ENCODE data around the gene TLE2.

Gene TLE2

DNA sequence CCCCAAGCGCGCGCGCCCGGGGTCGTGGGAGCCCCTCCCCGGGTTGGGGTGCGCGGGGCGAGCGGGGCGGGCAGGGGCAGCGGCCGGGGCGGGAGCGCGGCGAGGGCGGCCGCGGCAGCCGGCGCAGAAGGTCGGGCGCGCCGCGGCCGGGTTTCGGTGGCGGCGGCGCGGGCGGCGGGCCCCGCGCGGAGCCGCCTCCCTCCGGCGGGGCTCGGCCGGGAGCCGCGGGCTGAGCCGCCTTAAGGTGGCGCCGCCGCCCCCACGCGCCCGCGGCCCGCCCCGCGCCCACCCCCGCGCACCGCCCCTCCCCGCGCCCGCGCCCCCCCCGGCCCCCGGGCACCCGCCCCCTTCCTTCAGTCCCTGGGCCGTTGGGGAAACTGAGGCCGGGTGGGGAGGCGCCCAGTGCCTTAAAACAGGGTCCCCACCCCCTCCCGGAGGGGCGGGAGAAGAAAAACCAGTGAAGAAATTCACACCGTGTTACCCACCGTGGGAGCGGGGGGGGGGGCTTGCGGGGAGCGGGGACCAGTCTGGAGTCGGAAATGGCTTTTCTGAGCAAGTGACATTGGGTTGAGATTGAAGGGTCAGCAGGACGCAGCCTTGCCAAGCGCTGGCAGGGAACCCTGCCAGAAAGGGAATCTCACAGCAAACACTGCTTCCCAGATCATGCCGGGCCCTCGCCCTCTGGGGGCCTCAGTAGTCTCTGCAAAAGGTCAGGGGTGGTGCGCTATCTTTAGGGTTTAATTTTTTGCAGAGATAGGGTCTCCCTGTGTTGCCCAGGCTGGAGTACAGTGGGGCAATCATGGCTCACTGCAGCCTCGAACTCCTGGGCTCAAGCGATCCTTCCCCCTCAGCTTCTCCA, at the start of gene TLE2:
Gene TLE2 (minus strand): TSS at position 216 of the 859 bp plus-strand sequence. CDS start 376 bp downstream, outside the sequence.
- no peak for DNase-seq (ENCODE audit: extremely low read depth in 1 of 2, low read depth in 1 of 2)

DNA sequence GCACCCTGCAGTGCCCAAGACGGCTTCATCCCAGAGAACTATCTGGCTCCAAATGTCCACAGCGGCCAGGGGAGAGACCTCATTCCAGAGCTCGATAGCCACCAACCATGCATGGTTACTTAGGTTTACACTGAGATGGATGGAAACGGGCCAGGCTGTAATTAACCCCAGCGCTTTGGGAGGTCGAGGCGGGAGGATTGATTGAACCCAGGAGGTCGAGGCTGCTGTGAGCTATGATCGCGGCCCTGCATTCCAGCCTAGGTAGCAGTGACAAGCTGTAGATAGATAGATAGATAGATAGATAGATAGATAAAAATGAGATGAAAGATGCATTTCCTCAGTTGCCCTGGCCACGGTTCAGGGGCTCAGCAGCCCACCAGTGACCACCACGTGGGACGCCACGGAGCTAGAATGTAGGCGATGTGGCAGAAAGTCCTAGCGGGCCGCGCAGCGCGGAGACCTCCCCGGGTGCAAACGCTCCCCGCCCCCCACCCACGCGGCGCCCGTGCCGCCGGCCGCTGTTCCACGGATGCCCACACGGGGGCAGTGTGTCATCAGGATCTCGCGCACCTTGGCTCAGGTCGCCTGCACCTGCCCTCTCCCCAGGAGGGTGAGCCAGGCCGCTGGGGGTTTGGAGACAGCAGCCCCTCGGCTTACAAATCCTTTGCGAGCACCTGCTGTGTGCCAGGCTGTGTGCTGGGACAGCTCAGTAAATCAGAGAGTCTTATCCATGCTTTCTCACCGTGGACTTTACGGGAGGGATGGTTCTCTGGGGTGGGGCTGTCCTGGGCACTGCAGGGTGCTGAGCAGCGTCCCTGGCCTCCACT, 46.7 kb upstream of the TLE2 start:
- DNase-seq (ENCODE audit: extremely low read depth in 1 of 2, low read depth in 1 of 2), result peak; percentile 31 to 47

DNA sequence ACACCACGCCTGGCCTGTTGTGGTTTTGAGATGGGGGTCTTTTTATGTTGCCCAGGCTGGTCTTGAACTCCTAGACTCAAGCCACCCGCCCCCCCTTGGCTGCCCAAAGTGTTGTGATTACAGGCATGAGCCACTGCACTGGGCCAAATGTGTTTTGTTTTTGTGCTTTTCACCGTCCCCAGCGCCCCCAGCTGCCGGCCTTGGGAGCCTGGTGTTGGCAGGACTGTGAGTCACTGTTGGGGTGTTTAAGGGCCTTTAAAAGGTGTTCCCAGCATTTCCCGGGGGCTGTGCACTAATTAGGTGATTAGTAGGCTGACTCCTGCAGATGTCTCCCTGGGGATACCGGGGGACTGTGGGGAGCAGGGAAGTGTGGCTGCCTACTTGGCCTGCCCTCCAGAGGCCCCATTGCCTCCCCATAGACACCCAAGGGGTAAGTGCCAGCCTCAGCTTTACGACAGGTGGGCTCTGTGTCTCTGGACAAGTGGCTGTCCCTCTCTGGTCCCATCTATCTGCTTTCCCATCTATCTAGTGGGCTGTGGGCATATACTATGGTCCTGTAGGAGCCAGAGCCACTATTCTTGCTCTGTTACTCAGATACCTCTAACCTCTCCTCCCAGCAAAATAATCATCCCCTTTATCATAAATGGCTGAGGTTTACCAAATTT, 45.0 kb upstream of the TLE2 start:
- DNase-seq (ENCODE audit: extremely low read depth in 1 of 2, low read depth in 1 of 2), result no peak

DNA sequence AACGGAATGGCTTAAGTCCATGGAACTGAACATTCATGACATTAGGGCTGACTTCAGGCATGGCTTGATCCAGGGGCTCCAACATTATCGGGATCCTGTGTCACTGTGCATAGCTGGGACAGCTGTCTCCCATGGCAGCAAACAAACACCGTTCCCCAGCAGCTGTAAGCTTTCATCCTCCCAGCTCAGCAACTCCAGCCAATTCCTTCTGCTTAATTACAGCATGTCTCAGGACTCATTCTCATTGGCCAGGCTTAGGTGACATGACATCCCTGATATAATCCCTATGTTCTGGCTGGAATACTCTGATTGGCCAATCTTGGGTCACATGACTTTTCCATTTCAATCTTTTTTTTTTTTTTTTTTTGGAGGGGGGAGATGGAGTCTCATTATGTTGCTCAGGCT, 44.1 kb upstream of the TLE2 start:
- DNase-seq (ENCODE audit: extremely low read depth in 1 of 2, low read depth in 1 of 2), result no peak

DNA sequence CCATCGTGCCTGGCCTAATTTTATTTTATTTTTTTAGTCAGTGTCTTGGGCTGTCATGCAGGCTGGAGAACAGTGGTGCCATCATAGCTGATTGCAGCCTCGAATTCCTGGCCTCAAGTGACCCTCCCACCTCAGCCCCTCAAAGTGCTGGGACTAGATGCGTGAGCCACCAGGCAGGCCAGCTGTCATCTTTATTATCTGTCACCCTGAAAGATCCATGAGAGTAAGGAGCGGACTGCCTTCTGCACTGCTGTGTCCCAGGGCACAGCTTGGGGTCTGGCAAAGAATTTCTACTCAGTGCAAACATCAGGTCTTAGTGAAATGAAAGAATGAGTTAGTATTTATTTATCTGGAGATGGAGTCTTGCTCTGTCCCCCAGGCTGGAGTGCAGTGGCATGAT, 42.7 kb upstream of the TLE2 start:
- DNase-seq (ENCODE audit: extremely low read depth in 1 of 2, low read depth in 1 of 2), result no peak

DNA sequence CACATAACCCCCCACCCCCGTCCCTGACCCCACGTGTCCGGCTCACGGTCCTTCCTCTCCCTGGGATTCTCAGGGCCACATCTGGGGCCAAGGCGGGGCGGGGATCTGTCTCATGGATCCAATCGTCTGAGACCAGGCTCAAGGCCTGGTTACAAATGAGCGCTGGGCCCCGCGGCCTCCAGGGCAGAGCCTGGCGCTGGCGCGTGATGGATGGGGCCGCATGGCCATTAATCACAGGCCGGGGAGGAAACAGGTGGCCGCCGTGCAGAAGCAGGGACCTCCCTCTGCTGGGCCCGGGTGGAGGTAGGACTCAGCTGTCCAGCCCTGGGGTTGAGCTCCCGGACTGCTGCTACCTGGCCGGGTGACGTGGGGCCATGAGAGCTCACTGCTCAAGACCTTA, 39.0 kb upstream of the TLE2 start:
- no peak for DNase-seq (ENCODE audit: extremely low read depth in 1 of 2, low read depth in 1 of 2)

DNA sequence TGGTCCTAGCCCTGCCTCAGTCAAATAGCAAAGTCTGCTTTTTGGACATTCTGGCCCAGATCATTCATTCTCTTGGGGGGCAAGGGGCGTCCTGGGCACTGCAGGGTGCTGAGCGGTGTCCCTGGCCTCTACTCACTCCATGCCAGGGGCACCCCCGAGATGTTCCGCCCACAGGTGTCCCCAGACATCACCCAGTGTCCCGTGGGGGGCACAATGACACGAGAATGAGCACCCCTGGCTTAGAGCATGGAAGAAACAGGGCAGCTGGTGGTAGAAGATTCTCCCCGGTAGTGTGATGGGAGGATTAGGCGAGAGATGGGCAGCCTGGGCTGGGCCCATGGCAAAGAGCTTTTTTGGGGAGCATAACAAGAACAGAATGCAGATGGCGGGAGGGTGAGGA, 38.5 kb upstream of the TLE2 start:
- no peak for DNase-seq (ENCODE audit: extremely low read depth in 1 of 2, low read depth in 1 of 2)

DNA sequence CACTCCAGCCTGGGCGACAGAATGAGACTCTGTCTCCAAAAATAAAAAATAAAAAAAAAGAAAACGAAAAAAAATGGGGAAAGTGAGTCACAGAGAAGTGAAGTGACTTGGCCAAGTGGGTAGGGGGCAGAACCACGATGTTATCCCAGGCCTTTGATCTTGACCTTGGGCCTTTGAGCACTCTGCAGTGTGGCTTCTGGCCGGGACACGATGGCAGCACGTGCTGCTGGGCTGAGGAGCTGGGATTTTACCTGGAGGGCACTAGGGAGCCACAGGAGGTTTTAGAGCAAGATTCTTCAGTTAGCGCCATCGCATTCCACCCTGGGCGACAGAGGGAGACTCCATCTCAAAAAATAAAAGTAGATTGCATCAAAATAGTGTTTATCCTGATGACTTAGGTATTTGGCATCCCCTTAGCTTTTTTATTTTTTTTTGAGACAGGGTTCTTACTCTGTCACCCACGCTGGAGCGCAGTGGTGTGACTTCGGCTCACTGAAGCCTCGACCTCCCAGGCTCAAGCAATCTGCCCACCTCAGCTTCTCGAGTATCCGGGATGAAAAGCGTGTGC, 37.5 kb upstream of the TLE2 start:
- DNase-seq (ENCODE audit: extremely low read depth in 1 of 2, low read depth in 1 of 2), result no peak

DNA sequence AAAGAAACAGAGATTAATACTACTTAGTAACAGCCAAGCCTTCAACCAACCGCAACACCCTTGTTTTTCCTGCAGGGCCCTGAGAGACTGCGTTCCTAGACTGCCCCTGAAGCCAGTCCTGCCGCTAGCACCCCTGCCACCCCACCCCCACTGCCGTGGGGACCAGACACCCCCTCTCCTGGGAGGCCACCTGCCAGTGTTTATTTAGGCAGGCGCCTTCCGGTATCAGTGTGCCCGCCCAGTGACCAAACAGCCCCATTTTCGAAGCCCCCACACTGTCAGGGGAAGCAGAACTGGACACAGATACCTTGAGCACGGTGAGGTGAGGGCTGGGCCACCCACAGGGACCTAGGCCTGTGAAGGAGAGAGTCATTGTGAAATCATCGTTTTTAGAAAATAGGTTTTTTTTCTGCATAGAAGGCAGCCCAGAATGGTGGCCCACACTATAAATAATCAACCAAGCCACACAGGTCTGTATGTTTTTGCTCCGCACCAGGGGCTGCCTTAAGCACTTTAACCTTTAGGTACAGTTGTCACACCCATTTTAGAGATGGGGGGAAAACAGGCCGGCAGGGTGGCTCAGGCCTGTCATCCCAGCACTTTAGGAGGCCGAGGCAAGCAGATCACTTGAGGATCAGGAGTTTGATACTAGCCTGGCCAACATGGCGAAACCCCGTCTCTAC, 36.7 kb upstream of the TLE2 start:
- DNase-seq (ENCODE audit: extremely low read depth in 1 of 2, low read depth in 1 of 2), result no peak

DNA sequence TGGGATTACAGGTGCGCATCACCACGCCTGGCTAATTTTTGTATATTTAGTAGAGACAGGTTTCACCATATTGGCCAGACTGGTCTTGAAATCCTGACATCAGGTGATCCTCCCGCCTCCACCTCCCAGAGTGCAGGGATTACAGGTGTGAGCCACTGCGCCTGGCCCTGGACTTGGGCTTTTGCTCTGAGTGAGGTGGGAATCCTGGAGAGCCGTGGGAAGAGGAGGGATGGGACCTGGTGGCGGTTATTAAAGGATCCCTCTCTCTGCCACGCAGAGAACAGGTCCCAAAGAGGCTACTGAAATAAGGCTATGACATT, 34.9 kb upstream of the TLE2 start:
- no peak for DNase-seq (ENCODE audit: extremely low read depth in 1 of 2, low read depth in 1 of 2)

DNA sequence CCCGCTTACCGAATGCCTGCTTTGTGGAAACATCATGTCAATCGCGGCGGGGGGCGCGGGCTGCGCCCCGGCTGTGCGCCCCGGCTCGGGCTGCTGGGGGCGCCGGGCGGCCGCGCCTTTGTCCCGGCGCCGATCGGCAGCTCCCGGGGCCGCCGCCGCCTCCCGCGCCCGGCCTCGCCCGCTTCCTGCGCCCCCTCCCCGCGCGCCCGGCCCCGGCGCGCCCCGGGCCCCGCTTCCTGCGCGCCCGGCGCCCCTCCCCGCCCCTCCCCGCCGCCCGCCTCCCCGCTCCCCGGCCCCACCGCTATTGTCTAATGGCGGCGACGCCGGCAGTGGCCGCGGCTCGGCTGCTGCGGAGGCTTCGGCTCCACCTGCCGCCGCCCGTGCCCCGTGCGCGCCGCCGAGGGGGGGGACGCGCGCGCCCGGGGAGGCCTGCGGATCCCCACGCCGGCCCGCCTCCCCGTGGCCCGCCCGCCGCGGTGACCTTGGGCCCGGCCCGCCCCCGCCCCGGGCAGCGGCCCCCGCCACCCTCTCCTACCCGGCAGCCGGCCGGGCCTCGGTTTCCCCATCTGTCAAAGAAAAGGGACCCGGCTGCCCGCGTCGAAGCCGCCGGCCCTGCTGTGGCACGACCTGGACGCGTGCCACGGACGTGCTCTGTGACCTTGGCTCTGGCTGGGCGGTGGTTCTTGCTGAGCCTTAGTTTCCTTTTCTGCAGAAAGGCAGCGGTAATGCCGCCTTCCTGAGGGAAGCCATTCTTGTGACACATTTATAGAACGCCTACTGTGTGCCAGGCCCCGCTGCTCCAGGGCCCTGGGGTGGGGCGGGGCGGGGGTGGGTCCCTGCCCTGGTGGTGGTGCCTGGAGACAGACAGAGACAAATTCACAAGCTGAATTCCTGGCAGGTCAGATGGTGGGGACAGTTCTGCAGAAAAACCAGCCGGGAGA, 33.4 kb upstream of the TLE2 start, which contains the start of gene TLE5:
Gene TLE5 (minus strand): TSS at position 331 of the 941 bp plus-strand sequence. CDS start 295 bp downstream, at position 36.
- peak; percentile 39 to 42 for DNase-seq (ENCODE audit: extremely low read depth in 1 of 2, low read depth in 1 of 2)

DNA sequence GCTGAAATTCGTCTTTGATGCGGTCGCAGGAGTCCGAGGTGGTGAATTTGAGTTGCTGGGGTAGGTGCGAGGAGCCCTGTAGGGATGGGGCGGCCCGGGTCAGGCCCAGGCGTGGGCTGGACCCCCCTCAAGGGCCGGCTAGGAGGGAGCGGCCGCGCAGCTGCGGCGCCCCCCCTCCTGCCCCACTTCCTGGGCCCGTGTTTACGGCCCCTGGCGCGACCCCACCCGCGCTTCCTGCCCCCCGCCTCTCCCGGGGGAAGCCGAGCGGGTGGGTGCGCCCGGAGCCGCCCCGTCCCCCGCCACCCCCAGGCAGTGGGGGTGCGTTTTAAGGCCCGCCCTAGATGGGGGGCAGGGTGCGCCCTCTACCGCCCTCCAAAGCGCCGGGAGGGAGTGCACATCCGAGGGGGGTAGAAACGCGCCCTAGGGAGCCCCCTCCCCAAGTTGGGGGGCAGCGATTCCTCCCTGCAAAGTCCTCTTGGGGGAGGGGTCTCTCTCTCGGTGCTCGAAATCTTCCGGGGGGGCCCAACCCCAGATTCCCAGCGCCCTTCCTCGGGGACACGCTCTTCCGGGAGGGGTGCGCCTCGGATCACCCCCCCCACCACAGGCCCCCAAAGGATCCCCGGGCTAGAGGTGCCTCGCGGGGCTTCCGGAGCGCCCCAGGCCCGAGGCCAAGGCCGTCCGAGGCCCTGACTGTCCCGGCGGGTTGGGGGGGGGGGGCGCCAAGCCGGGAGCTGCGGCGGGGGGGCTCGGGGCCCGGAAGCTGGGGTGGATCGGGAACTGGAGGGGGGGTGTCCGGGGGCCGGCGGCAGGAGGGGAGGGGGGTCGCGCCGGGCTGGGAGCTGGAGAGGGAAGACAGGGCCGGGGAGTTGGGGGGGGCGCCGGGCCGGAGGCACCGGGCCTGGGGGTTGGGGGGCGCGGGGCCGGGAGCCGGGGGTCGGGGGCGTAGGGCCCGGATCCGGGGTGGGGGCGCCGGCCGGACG, 32.4 kb upstream of the TLE2 start:
- DNase-seq (ENCODE audit: extremely low read depth in 1 of 2, low read depth in 1 of 2), result peak; percentile 28 to 34

DNA sequence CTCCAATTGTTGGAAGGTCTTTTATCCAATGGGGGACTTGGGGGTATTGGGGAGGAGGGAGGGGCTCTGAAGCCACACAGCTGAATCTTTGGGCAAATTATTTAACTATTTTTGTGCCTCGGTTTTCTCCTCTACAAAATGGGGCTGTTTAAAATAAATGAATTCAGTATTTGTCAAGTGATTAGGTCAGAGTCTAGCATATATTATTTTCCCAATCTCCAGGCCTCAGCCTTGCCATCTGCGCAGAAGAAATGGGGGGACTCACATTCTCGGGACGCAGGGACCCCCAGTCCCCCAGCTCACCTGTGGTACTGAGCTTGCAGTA, 31.7 kb upstream of the TLE2 start:
- no peak for DNase-seq (ENCODE audit: extremely low read depth in 1 of 2, low read depth in 1 of 2)

DNA sequence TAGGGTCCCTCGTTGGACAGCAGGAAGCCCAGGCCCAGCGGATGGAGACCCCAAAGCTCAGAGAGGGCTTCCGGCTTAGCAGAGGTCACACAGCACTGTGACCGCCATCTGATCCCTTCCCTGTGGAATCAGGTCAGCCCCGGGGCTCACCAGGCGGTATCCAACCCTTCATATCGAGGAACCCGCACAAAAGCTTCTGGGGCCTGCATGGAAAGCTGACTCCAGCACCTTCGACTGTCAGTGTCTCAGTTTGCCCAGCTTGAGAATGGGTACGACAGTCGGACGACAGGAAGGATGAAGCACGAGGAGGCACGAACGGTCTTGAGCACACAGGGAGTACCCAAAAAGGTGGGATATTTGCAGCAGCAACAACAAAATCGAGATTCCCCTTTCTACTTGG, 30.6 kb upstream of the TLE2 start:
- no peak for DNase-seq (ENCODE audit: extremely low read depth in 1 of 2, low read depth in 1 of 2)

DNA sequence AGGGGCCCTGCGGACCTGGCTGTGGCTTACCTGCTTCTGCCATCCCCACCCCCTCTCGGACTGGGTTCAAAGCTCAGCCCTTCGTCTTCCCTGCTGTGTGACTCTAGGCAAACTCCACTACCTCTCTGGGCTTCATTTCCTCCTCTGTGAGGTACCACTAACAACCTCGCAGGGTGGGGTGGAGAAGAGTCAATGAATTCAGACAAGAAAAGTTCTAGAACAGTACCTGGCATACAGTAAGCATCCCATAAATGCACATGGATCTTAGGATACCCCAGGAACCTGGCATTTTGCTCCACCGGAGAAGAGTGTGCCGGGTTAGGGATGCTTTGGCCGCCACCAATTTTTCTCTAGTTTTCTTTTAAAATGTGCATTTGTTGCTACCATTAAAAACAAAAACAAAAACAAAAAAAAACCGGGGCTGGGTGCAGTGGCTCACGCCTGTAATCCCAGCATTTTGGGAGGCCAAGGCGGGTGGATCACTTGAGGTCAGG, 29.8 kb upstream of the TLE2 start:
- DNase-seq (ENCODE audit: extremely low read depth in 1 of 2, low read depth in 1 of 2), result no peak

DNA sequence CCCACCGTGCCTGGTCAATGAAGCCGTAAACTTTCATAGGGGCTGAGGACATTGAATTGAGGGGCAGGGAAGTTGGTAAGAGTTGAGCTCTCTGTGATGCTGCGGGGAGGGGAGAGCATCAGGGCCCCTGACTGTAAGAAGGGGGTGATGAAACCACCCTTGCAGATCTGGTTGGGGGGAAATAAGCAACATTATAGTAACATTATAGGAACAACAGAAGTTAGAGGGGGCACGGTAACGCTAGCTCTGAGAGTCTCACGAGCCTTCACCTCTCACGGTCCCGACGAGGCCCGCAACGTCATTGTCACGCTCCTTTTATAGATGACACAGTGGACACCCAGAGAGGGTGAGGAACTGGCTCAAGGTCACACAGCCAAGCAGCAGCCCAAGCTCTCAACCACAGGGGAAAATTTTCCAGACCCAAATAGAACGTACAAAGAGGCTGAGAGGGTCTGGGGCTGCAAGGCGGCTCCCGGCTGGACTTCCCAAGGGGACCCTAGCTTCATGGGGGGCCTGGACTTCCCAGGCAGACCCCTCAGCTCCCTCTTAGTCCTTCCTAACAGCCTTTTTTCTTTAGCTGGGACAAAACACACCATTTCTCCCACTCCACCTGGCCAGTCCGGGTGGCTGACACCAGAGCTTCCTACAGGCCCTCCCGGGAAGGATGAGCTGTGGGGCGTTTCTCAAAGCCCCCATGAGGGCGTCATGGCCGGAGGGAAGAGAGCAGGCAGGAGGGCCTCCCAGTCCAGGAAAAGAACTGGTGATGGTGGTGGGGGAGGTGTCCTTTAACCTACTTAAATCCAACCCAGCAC, 29.1 kb upstream of the TLE2 start:
- no peak for DNase-seq (ENCODE audit: extremely low read depth in 1 of 2, low read depth in 1 of 2)

DNA sequence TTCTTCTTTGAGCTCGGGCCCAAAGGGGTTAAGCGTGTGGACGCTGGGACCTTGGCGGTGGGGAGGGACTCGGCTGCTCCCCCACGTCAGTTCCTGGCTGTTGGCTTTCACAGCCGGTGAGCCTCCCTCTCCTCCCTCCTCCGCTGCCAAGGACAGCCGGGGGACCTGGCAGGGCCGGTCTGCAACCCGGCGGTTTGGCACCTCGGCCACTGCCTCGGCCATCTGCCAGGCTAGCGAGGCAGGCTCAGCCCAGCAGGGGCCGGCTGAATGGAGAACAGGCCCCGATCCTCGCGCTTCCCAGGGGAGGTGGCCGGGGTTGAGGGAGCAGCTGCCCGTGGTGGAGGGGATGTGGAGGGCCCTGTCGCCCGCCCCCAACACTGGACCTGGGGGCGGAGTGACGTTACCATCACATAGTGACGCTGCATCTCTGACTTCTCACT, 28.2 kb upstream of the TLE2 start:
- no peak for DNase-seq (ENCODE audit: extremely low read depth in 1 of 2, low read depth in 1 of 2)
